Measurements from ENCODE around the gene TMEM252.

The TMEM252 gene

GRCh38 chr9:68540712-68541535, at the start of gene TMEM252:
TMEM252 (minus strand) TSS chr9:68540883; CDS start chr9:68540814, 69 bp downstream.
- no peak for DNase-seq

DNA sequence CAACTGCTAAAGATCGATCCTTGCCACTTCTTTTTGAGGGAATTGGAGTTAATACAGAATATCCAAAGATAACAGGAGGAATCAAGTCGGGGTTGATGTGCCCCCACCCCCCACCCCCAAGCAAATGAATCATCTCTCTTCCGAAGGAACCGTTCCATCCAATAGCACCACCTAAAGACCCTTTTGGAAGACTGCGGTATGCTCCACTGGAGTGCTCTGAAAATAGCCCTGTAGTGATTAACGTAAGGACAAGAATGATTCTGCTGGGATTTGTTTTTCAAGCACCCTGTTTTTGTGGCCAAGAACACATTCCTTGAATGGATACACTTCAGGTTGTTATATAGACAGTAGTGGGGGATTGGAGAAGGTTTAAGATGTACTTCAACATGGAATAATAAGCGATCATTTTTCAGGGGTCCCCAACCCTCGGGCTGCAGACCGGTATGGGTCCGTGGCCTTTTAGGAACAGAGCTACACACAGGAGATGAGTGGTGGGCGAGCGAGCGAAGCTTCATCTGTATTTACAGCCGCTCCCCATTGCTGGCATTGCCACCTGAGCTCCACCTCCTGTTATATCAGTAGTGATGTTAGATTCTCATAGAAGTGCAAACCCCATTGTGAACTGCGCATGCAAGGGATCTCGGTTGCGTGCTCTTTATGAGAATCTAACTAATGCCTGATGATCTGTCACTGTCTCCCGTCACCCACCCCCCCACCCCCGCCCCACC, 44.5 kb upstream of the TMEM252 start:
- no peak for DNase-seq

GRCh38 chr9:68584189-68585033, 43.7 kb upstream of the TMEM252 start:
- peak; percentile 58 for DNase-seq

- no peak for DNase-seq
Measured at GRCh38 chr9:68581696-68582095, 41.0 kb upstream of the TMEM252 start.

DNA sequence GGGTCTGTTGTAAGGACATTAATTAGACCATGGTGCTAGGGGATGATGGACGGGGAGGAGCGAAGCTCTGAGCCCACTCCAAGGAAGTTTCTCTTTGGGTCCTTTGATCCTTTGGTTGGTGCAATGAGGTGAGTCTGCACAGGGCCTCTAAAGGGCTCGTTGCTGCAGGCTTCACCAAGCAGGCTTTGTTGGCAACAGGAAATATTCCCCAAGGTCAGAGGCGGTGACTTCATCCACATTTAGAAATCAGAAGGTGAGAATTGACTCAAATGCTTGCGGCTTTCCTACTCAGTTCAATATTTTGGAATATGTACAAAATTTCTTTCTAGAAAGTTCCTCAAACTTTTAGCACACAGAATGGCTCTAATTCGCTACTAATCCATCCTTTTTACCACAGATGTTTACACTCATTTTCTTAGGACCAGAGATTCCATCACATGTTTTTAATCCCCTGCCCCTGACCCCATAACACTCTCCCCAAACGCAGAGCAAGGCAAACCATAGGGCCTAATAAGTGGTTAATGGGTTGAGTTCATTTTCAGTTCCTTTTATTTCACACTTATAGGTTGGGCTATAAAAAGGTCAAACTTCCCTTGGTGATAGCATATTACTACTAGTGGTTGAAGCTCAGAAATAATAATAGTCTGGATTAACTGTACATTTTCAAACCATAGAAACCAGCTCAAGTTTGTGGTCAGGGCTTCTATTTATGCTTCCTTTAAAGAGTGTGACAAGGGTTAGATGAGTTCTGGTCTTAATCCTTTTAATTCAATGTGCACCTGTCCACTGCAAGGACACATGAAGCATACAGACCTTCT, 37.3 kb upstream of the TMEM252 start:
- DNase-seq = no peak

DNA sequence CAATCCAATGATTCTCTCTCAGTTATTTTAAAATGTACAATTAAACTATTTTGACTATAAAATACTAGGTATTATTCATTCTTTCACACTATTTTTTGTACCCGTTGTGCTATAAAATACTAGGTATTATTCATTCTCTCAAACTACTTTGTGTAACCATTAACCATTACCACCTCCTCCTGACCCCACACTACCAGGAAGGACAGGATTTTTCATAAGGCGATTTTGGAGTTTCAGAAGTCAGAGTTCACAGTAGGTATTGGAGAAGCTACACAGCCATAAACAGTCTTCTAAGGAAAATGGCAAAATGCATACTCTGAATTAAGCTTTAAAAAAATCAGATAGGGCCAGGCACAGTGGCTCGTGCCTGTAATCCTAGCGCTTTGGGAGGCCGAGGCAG, 35.1 kb upstream of the TMEM252 start:
- DNase-seq = no peak

GRCh38 chr9:68574150-68574549, 33.5 kb upstream of the TMEM252 start:
- no peak for DNase-seq

DNA sequence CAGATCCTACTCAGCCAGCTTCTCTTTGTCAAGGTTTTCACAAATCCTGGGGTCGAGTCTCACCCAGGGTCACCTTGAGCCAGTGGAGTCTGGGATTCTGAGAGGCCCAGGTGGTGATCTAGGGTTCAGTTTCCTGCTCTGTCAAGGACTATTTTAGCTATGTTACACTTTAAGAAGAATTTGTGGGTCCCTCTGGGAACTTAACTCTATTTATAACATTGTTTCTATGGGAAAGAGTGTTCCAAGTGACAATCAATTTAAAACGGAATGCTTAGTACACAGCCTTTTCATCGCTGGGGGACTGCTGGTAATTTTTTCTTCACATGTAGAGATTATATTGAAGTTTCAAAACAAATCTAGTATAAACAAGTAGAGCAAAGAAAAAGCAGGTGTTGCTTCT, 26.9 kb upstream of the TMEM252 start:
- DNase-seq = no peak

- no peak for DNase-seq
Measured at GRCh38 chr9:68562461-68562860, 21.8 kb upstream of the TMEM252 start.

- DNase-seq = no peak
Measured at GRCh38 chr9:68560071-68560844, 19.6 kb upstream of the TMEM252 start.

- DNase-seq = no peak
Measured at GRCh38 chr9:68558545-68558944, 17.9 kb upstream of the TMEM252 start.

DNA sequence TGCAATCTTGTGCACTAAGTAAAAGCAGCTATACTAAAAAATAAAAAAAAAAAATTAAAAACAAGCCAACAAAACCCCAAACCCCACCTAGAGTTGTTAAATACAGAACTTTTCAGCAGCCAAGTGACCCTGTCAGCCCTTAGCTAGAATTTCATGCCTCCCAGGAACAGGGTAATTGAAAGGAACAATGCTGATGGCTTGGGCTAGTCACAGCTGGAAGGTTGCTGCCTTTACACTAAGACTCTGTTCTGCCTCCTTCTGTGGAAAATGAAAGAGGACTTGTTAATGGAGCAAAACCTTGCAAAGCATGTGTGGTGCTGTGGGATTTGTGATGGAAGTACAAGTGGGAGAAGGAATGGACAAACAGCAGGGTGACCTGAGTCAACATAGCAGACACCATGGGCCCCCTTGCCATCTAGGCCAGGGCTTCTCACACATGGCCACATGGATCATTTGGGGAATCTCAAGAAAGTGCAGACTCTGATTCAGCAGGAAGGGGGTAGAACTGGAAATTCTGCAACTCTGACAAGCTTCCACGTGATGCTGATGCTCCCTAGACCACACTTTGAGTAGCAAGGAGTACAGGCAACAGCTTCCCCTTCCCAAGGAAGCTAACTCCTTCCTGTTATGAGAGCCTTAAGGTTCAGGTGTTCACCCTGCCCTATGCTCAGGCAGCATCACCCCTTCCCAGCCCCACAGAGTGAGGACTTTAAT, 14.9 kb upstream of the TMEM252 start:
- no peak for DNase-seq

- no peak for DNase-seq
Measured at GRCh38 chr9:68552700-68553476, 12.2 kb upstream of the TMEM252 start.

DNA sequence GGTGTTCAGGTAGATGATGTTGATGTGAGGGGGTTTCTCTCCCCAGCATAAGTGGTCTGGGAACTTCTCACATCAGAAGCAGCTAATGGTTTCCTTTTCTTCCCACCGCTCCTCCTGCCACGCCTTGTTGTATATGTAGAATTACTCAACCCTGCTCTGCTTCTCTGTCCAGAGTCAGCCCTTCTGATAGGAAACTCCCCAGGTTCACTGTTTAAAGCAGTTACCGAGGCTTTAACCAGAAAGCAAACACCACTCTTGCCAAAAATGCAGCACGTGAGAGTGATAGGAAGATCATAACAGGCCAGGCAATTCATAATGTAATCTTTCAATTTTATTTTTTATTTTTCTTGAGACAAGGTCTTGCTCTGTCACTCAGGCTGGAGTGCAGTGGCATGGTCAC, 10.5 kb upstream of the TMEM252 start:
- DNase-seq = no peak

GRCh38 chr9:68548241-68548640, 7.6 kb upstream of the TMEM252 start:
- no peak for DNase-seq

GRCh38 chr9:68547417-68547816, 6.7 kb upstream of the TMEM252 start:
- no peak for DNase-seq

- DNase-seq = no peak
Measured at GRCh38 chr9:68546596-68547390, 6.1 kb upstream of the TMEM252 start.

DNA sequence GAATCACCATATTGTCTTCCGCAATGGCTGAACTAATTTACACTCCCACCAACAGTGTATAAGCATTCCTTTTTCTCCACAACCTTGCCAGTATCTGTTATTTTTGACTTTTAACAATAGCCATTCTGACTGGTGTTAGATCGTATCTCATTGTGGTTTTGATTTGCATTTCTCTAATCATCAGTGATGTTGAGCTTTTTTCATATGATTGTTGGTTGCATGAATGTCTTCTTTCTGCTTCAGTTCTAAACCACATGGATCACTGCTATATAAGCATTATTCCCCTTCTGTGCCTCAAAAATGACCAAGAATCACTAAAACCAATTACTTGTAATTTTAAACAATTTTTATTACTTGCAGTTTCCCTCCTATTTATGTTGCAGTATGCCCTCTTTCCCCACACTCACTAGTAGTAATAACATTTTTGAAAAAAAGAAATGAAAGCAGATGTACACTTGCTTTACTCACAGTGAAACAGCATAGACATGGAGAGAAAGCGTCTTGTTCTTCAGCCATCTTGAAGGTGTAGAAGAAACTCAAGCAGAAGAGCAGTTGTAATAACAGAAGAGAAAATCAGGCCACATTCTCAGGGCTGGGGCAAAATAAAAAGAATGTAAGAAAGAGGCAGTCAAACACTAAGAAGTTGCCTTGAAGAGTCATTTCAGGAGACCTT, 4.5 kb upstream of the TMEM252 start:
- no peak for DNase-seq

- DNase-seq = no peak
Measured at GRCh38 chr9:68541568-68541967, 885 bp upstream of the TMEM252 start.
